H1 (cell line): ENCODE data around the gene SLC24A3. TPM values are rescaled to one million over a fixed set of nuclear protein-coding genes. Genes with fewer than 3 reads are reported as not detected.

Experiments used
- YY1 ChIP-seq: IDR thresholded peaks from 2 replicates; pipeline ENCODE4 v1.6.1; 2011; ENCODE audit warnings: low read depth, mild to moderate bottlenecking, low read length
- ZNF274 ChIP-seq: IDR thresholded peaks from 2 replicates; pipeline ENCODE4 v1.7.0; 2012; ENCODE audit warnings: low read length, borderline replicate concordance; ENCODE audit errors: extremely low read depth
- polyA plus RNA-seq, 7 experiments: library from polyadenylated mRNA; depleted of rRNA in 3 of 7; stranded (reverse) in 5 of 7; unstranded in 2 of 7; fragments of >200 nt in 5 of 7; fragments of 200-250 nt in 2 of 7; gene quantifications; 1 replicate in 5 of 7; 2 replicates in 1 of 7; 4 replicates in 1 of 7; pipeline versions ENCODE4 v1.2.1 to v1.2.3, GENCODE V29; 2011 to 2013; ENCODE audit warnings: missing spikeins in 2 of 7, mixed read lengths in 2 of 7
- total RNA-seq: library from RNA; stranded (reverse); fragmentation: NEBNext Ultra II Directional; extraction: Animal tissue kit (Norgen Biotek cat#: 25700); gene quantifications from 2 replicates; pipeline ENCODE4 v1.2.1, GENCODE V29; 2021
- TF ChIP-seq, protein P1 (sequence below): IDR thresholded peaks from 2 replicates; pipeline ENCODE4 v1.6.1; 2011; ENCODE audit warnings: low read length, improper control_type of control experiment

The SLC24A3 gene
- total and polyA plus RNA-seq, 2 of the 8 experiments (the other 6 are each of a cell fraction or from before 2014, with no cell fraction given) = 4.5 to 6.3 TPM

DNA sequence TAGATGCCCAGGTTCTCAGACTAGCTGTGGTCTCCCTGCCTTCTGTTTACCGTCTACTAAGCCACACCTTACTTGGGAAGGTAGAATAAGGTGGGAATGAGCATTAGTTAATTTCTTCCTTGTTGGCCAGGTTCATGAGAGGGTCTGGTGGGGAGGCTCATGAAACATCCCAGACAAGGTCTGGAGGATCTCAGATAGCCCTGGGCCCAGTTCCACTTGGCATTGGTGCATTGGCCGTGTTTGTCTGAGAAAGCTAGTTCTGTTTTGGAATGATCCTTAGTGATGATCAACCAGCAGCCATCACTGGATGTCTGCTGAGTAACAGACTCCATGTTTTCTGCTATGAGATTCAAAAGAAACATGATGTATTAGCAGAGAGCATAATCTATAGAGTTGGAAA, 155.1 kb downstream of the SLC24A3 start (continued):
- TF ChIP-seq, protein P1, sequence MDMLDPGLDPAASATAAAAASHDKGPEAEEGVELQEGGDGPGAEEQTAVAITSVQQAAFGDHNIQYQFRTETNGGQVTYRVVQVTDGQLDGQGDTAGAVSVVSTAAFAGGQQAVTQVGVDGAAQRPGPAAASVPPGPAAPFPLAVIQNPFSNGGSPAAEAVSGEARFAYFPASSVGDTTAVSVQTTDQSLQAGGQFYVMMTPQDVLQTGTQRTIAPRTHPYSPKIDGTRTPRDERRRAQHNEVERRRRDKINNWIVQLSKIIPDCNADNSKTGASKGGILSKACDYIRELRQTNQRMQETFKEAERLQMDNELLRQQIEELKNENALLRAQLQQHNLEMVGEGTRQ = no peak
- TF ChIP-seq YY1 (no peak), ZNF274 (no peak)
- TF ChIP-seq, all 59 proteins: peak for 0
